HEK293 (cell line): Measurements from ENCODE around the gene RDM1.

Source experiments
- CTCF ChIP-seq: fragments of 450-650 bp; formaldehyde crosslinking; IDR thresholded peaks from 2 replicates; pipeline ENCODE4 v1.5.1; 2016; ENCODE audit warnings: missing biosample characterization, missing genetic modification characterization
- ELK4 ChIP-seq: IDR thresholded peaks from 2 replicates; pipeline ENCODE4 v1.6.1; 2011; ENCODE audit warnings: mild to moderate bottlenecking, low read depth, low read length, borderline replicate concordance
- GLI2 ChIP-seq: fragments of 450-650 bp; formaldehyde crosslinking; IDR thresholded peaks from 2 replicates; pipeline ENCODE4; 2017; ENCODE audit warnings: missing biosample characterization, missing genetic modification characterization, low read depth, borderline replicate concordance
- GLI4 ChIP-seq: fragments of 450-650 bp; formaldehyde crosslinking; IDR thresholded peaks from 2 replicates; pipeline ENCODE4 v1.5.1; 2016; ENCODE audit warnings: missing biosample characterization, missing genetic modification characterization
- YY1 ChIP-seq: fragments of 450-650 bp; formaldehyde crosslinking; IDR thresholded peaks from 2 replicates; pipeline ENCODE4 v1.5.1; 2018; ENCODE audit warnings: missing biosample characterization, missing genetic modification characterization
- ZBTB26 ChIP-seq: fragments of 450-650 bp; formaldehyde crosslinking; optimal IDR thresholded peaks from 2 replicates; pipeline ENCODE3; 2016; ENCODE audit warnings: missing biosample characterization, mild to moderate bottlenecking, missing genetic modification characterization
- ZEB2 ChIP-seq: fragments of 450-650 bp; formaldehyde crosslinking; IDR thresholded peaks from 2 replicates; pipeline ENCODE4 v1.5.1; 2016; ENCODE audit warnings: missing biosample characterization, missing genetic modification characterization
- ZNF10 ChIP-seq: fragments of 450-650 bp; formaldehyde crosslinking; IDR thresholded peaks from 2 replicates; pipeline ENCODE4 v1.5.1; 2017; ENCODE audit warnings: missing biosample characterization, missing genetic modification characterization
- ZNF138 ChIP-seq: fragments of 450-650 bp; formaldehyde crosslinking; IDR thresholded peaks from 2 replicates; pipeline ENCODE4 v1.5.1; 2016; ENCODE audit warnings: missing biosample characterization, missing genetic modification characterization, borderline replicate concordance
- ZNF140 ChIP-seq: fragments of 450-650 bp; formaldehyde crosslinking; IDR thresholded peaks from 2 replicates; pipeline ENCODE4 v1.5.1; 2016; ENCODE audit warnings: missing biosample characterization, missing genetic modification characterization
- ZNF302 ChIP-seq: fragments of 450-650 bp; formaldehyde crosslinking; IDR thresholded peaks from 2 replicates; pipeline ENCODE4 v1.5.1; 2016; ENCODE audit warnings: missing biosample characterization, missing genetic modification characterization, low read depth
- ZNF335 ChIP-seq: fragments of 450-650 bp; formaldehyde crosslinking; conservative IDR thresholded peaks from 2 replicates; pipeline ENCODE4 v1.5.1; 2016; ENCODE audit warnings: missing biosample characterization, missing genetic modification characterization
- ZNF350 ChIP-seq: fragments of 450-650 bp; formaldehyde crosslinking; IDR thresholded peaks from 2 replicates; pipeline ENCODE4 v1.5.0; 2017; ENCODE audit warnings: missing biosample characterization, mild to moderate bottlenecking, missing genetic modification characterization

- TF ChIP-seq CTCF (no peak), ZNF138 (no peak), ZNF140 (tag by site-specific recombination) (no peak), ZNF302 (tag by site-specific recombination) (no peak), YY1 (tag by site-specific recombination) (no peak), ZNF335 (tag by site-specific recombination) (no peak), GLI2 (tag by site-specific recombination) (no peak), ZNF350 (tag by site-specific recombination) (no peak), ZEB2 (tag by site-specific recombination) (no peak), ZBTB26 (tag by site-specific recombination) (no peak), ZNF10 (tag by site-specific recombination) (no peak), ELK4 (no peak), GLI4 (tag by site-specific recombination) (no peak)
Measured at GRCh38 chr17:35898283-35899070, 32.1 kb downstream of the RDM1 start.
